Caco-2 (cell line): ENCODE data around the gene STAT4. TPM values are rescaled to one million over a fixed set of nuclear protein-coding genes. Genes with fewer than 3 reads are reported as not detected.

Source experiments
- BruUV-seq: library from RNA; stranded (reverse); fragments of 400-500 nt; replicated peaks from 2 replicates; lab custom pipeline; 2021; lab: Mats Ljungman, UMichigan
- CTCF ChIA-PET: fragments of 300-600 bp; sonication (Branson Sonifier 250); formaldehyde crosslinking; loops from one replicate; lab custom pipeline; 2022; ENCODE audit warnings: antibody characterized with exemption; lab: Charles Lee
- POLR2A ChIA-PET: fragments of 300-600 bp; sonication (Branson Sonifier 250); formaldehyde crosslinking; loops from one replicate; lab custom pipeline; 2022; ENCODE audit warnings: antibody characterized with exemption; lab: Charles Lee
- DNase-seq, 2 experiments: peaks; one replicate each; pipeline versions ENCODE4 v3.0.0 to v3.0.0-alpha.2; 2020 to 2022
- H3K27me3 ChIP-seq: replicated peaks from 2 replicates; pipeline ENCODE4 v1.6.0; 2011; ENCODE audit warnings: low read length; ENCODE audit not compliant: control insufficient read depth, insufficient read depth
- H3K36me3 ChIP-seq: 2 replicates; pipeline ENCODE4 v1.5.1; 2011; ENCODE audit warnings: low read length; ENCODE audit not compliant: control insufficient read depth, insufficient read depth
- H3K4me1 ChIP-seq: fragments of 250-450 bp; sonication (Bioruptor Pico); 2 replicates; pipeline ENCODE4 v1.5.1; 2020; ENCODE audit warnings: mild to moderate bottlenecking
- H3K4me3 ChIP-seq: 2 replicates; pipeline ENCODE4 v1.5.1; 2011; ENCODE audit warnings: low read depth, mild to moderate bottlenecking, control low read depth, low read length
- H3K9me3 ChIP-seq: fragments of 250-450 bp; sonication (Bioruptor Pico); 2 replicates; pipeline ENCODE4 v1.5.1; 2020; ENCODE audit warnings: mild to moderate bottlenecking, moderate library complexity
- H3K27ac Mint-ChIP-seq: one replicate; pipeline ENCODE4 v1.8.0; 2022; ENCODE audit warnings: mixed read lengths; ENCODE audit not compliant: unreplicated experiment
- H3K27me3 Mint-ChIP-seq: one replicate; pipeline ENCODE4 v1.8.0; 2022; ENCODE audit warnings: mixed read lengths; ENCODE audit not compliant: insufficient read depth, unreplicated experiment
- H3K36me3 Mint-ChIP-seq: one replicate; pipeline ENCODE4 v1.8.0; 2022; ENCODE audit warnings: mild to moderate bottlenecking, mixed read lengths; ENCODE audit not compliant: insufficient read depth, unreplicated experiment
- H3K4me1 Mint-ChIP-seq: one replicate; pipeline ENCODE4 v1.8.0; 2022; ENCODE audit warnings: low read depth, mixed read lengths; ENCODE audit not compliant: unreplicated experiment
- H3K4me3 Mint-ChIP-seq: one replicate; pipeline ENCODE4 v1.8.0; 2022; ENCODE audit warnings: mild to moderate bottlenecking, moderate library complexity, mixed read lengths; ENCODE audit not compliant: unreplicated experiment
- H3K9me3 Mint-ChIP-seq: one replicate; pipeline ENCODE4 v1.8.0; 2022; ENCODE audit warnings: mixed read lengths; ENCODE audit not compliant: unreplicated experiment
- CTCF ChIP-seq, 2 experiments: fragments of 200-600 bp in 1 of 2; IDR thresholded peaks; 1 replicate in 1 of 2; 2 replicates in 1 of 2; pipeline versions ENCODE4 v1.5.1 to v1.8.0; 2011 to 2022; ENCODE audit warnings: antibody characterized with exemption in 1 of 2, control low read depth in 1 of 2, inconsistent platforms in 1 of 2, low read depth in 1 of 2, low read length in 1 of 2, mild to moderate bottlenecking in 1 of 2, moderate library complexity in 1 of 2; ENCODE audit not compliant: insufficient read depth in 1 of 2, severe bottlenecking in 1 of 2, unreplicated experiment in 1 of 2
- intact Hi-C: fragments of 100-400 bp; cut with micrococcal nuclease; formaldehyde crosslinking; loops from one replicate; pipeline ENCODE4 v1.10.0; 2022; ENCODE audit not compliant: unreplicated experiment
- total RNA-seq: library from RNA; stranded (reverse); gene quantifications from 2 replicates; pipeline ENCODE4 v1.2.3, GENCODE V29; 2022

STAT4 gene
- total RNA-seq, 1 experiment from 2014 or later, result 0.48 TPM

- CTCF ChIA-PET, result no interaction called here
These were observed 138.4 kb downstream of the STAT4 start for GRCh38 chr2:191012346-191012745.

GRCh38 chr2:191010887-191011885, 139.6 kb downstream of the STAT4 start:
- peaks cover 5% of the 10 kb centered on the region; the same call in 1 of the 2 replicates for H3K4me1 ChIP-seq
- DNase-seq, result no peak
- no peak overlapping the region for H3K4me3 ChIP-seq
- ChIA-PET POLR2A (no interaction called here), CTCF (interaction anchor here (0.7 kb wide), 1 partner anchor 21 kb away, joined by 3 read pairs; no protein-coding TSS in a partner anchor)
- peaks cover 40% of the 10 kb centered on the region for H3K36me3 Mint-ChIP-seq
- no peaks in the 10 kb centered on the region for H3K27me3 ChIP-seq
- BruUV-seq, result no TSS peak
- no peak overlapping the region for H3K27ac Mint-ChIP-seq
- no peaks in the 10 kb centered on the region for H3K9me3 Mint-ChIP-seq
- H3K4me3 Mint-ChIP-seq, result no peak overlapping the region
- no peak for TF ChIP-seq CTCF (IDR thresholded peaks at IDR 0.05; ENCODE audit: insufficient read depth in 1 of 2, low read depth in 1 of 2, low read length in 1 of 2, severe bottlenecking in 1 of 2, unreplicated experiment in 1 of 2)
- H3K36me3 ChIP-seq, result no peaks in the 10 kb centered on the region
- no peaks in the 10 kb centered on the region for H3K9me3 ChIP-seq
- H3K4me1 Mint-ChIP-seq, result no peaks in the 10 kb centered on the region
- H3K27me3 Mint-ChIP-seq, result no peaks in the 10 kb centered on the region
- intact Hi-C loops, result loop anchor here (5.0 kb wide), 2 partner anchors 129 to 154 kb away; partner anchors contain the start of gene GLS

More at GRCh38 chr2:191012346-191012745, 138.4 kb downstream of the STAT4 start:
- Histone ChIP-seq H3K4me1 (peaks cover 5% of the 10 kb centered on the region; the same call in 1 of the 2 replicates), H3K27me3 (no peaks in the 10 kb centered on the region), H3K4me3 (peak overlapping the region; percentile 72; the same call in 1 of the 2 replicates), H3K36me3 (no peaks in the 10 kb centered on the region), H3K9me3 (no peaks in the 10 kb centered on the region)
- no peak for TF ChIP-seq CTCF (IDR thresholded peaks at IDR 0.05; ENCODE audit: insufficient read depth in 1 of 2, low read depth in 1 of 2, low read length in 1 of 2, severe bottlenecking in 1 of 2, unreplicated experiment in 1 of 2)
- Mint-ChIP-seq H3K9me3 (no peaks in the 10 kb centered on the region), H3K4me1 (no peaks in the 10 kb centered on the region), H3K4me3 (no peak overlapping the region), H3K36me3 (peaks cover 29% of the 10 kb centered on the region), H3K27me3 (no peaks in the 10 kb centered on the region), H3K27ac (no peak overlapping the region)
- DNase-seq, result no peak
- POLR2A ChIA-PET, result interaction anchor here (0.6 kb wide), 3 partner anchors 39 to 668 kb away, joined by 3 to 4 read pairs (median 3); no protein-coding TSS in a partner anchor
- BruUV-seq, result no TSS peak
- intact Hi-C loops, result loop anchor here (5.0 kb wide), 2 partner anchors 130 to 155 kb away; partner anchors contain the start of gene GLS
